Mesenchymal stem cell (in vitro differentiated cells and primary cell): ENCODE measurements around the gene BABAM2.
A peak's percentile ranks its signal among the peaks of the same experiment; 100 is the strongest.

Experiments
- DNase-seq: peaks from one replicate; pipeline ENCODE4 v3.0.0-alpha.2; 2013
- H2AFZ ChIP-seq: one replicate; pipeline ENCODE4 v1.6.1; 2013; ENCODE audit warnings: low read depth, mild to moderate bottlenecking, control low read depth, inconsistent platforms, low read length, moderate library complexity
- H2AK5ac ChIP-seq: 2 replicates; pipeline ENCODE4 v1.6.1; 2013; ENCODE audit warnings: low read length, moderate library complexity, mild to moderate bottlenecking, inconsistent platforms; ENCODE audit not compliant: severe bottlenecking
- H2BK120ac ChIP-seq: one replicate; pipeline ENCODE4 v1.6.1; 2013; ENCODE audit warnings: low read depth, mild to moderate bottlenecking, inconsistent platforms, low read length, moderate library complexity
- H2BK12ac ChIP-seq, 2 experiments: one replicate each; pipeline ENCODE4 v1.6.1; 2013; ENCODE audit warnings: inconsistent platforms in 2 of 2, low read length in 2 of 2, mild to moderate bottlenecking in 2 of 2, moderate library complexity in 2 of 2, control low read depth in 1 of 2
- H2BK15ac ChIP-seq: one replicate; pipeline ENCODE4 v1.6.1; 2013; ENCODE audit warnings: mild to moderate bottlenecking, low read depth, inconsistent platforms; ENCODE audit not compliant: poor library complexity, severe bottlenecking
- H2BK5ac ChIP-seq: 2 replicates; pipeline ENCODE4 v1.6.1; 2013; ENCODE audit warnings: low read depth, mild to moderate bottlenecking, low read length, control low read depth, inconsistent platforms; ENCODE audit not compliant: poor library complexity, severe bottlenecking
- H3K14ac ChIP-seq, 2 experiments: one replicate each; pipeline ENCODE4 v1.6.1; 2013; ENCODE audit warnings: inconsistent platforms in 2 of 2, low read length in 2 of 2, control low read depth in 1 of 2, mild to moderate bottlenecking in 1 of 2, moderate library complexity in 1 of 2
- H3K18ac ChIP-seq, 2 experiments: one replicate each; pipeline ENCODE4 v1.6.1; 2013; ENCODE audit warnings: inconsistent platforms in 2 of 2, low read length in 2 of 2, control low read depth in 1 of 2, low read depth in 1 of 2, mild to moderate bottlenecking in 1 of 2
- H3K23ac ChIP-seq, 2 experiments: one replicate each; pipeline ENCODE4 v1.6.1; 2013; ENCODE audit warnings: inconsistent platforms in 2 of 2, low read length in 2 of 2, mild to moderate bottlenecking in 2 of 2, moderate library complexity in 2 of 2, control low read depth in 1 of 2
- H3K27ac ChIP-seq: 2 replicates; pipeline ENCODE4 v1.5.1; 2013; ENCODE audit warnings: mild to moderate bottlenecking, moderate library complexity, low read length, control low read depth, inconsistent platforms; ENCODE audit not compliant: poor library complexity, severe bottlenecking
- H3K27me3 ChIP-seq, 2 experiments: 2 replicates each; pipeline versions ENCODE4 v1.6.1 to v1.7.0; 2013; ENCODE audit warnings: low read length in 2 of 2, mild to moderate bottlenecking in 2 of 2, moderate library complexity in 2 of 2, control low read depth in 1 of 2, inconsistent platforms in 1 of 2; ENCODE audit not compliant: control insufficient read depth in 1 of 2, insufficient read depth in 1 of 2
- H3K36me3 ChIP-seq, 2 experiments: 2 replicates each; pipeline versions ENCODE4 v1.6.1 to v1.7.0; 2013; ENCODE audit warnings: low read length in 2 of 2, control low read depth in 1 of 2, inconsistent platforms in 1 of 2, low read depth in 1 of 2, mild to moderate bottlenecking in 1 of 2; ENCODE audit not compliant: insufficient read depth in 2 of 2, control insufficient read depth in 1 of 2
- H3K4ac ChIP-seq, 2 experiments: one replicate each; pipeline ENCODE4 v1.6.1; 2013; ENCODE audit warnings: inconsistent platforms in 2 of 2, low read length in 2 of 2, mild to moderate bottlenecking in 2 of 2, moderate library complexity in 2 of 2, control low read depth in 1 of 2, low read depth in 1 of 2
- H3K4me1 ChIP-seq: 2 replicates; pipeline ENCODE4 v1.6.1; 2013; ENCODE audit warnings: low read depth, low read length, control low read depth; ENCODE audit not compliant: control insufficient read depth, insufficient read depth
- H3K4me2 ChIP-seq: 2 replicates; pipeline ENCODE4 v1.6.1; 2013; ENCODE audit warnings: low read length, mild to moderate bottlenecking, inconsistent platforms; ENCODE audit not compliant: poor library complexity, severe bottlenecking
- H3K4me3 ChIP-seq, 2 experiments: 2 replicates each; pipeline versions ENCODE4 v1.5.1 to v1.7.0; 2013; ENCODE audit warnings: low read length in 2 of 2, mild to moderate bottlenecking in 2 of 2, control low read depth in 1 of 2, low read depth in 1 of 2; ENCODE audit not compliant: insufficient read depth in 1 of 2
- H3K79me1 ChIP-seq: replicated peaks from 2 replicates; pipeline ENCODE4 v1.6.1; 2013; ENCODE audit warnings: mild to moderate bottlenecking, control low read depth, low read length, inconsistent platforms; ENCODE audit not compliant: poor library complexity, severe bottlenecking
- H3K9ac ChIP-seq: 2 replicates; pipeline ENCODE4 v1.7.0; 2013; ENCODE audit warnings: mild to moderate bottlenecking, low read length, moderate library complexity
- H3K9me3 ChIP-seq: 2 replicates; pipeline ENCODE4 v1.7.0; 2013; ENCODE audit warnings: mild to moderate bottlenecking, low read length; ENCODE audit not compliant: control insufficient read depth
- H4K8ac ChIP-seq: one replicate; pipeline ENCODE4 v1.6.1; 2013; ENCODE audit warnings: inconsistent platforms, mild to moderate bottlenecking, low read length, moderate library complexity
- H4K91ac ChIP-seq: one replicate; pipeline ENCODE4 v1.6.1; 2013; ENCODE audit warnings: mild to moderate bottlenecking, low read length, inconsistent platforms
- WGBS: methylation state at CpG from one replicate; pipeline ENCODE4 v1.1.7; 2013; ENCODE audit warnings: mixed read lengths; 5-methylcytosine and 5-hydroxymethylcytosine counted together

The BABAM2 gene

GRCh38 chr2:28340312-28341202 lies 450.0 kb downstream of the BABAM2 start:
- Histone ChIP-seq H2BK5ac (no peak overlapping the region), H3K4me3 (no peak overlapping the region), H3K14ac (no peak overlapping the region), H4K91ac (peak overlapping the region; percentile 20), H3K23ac (no peak overlapping the region), H3K36me3 (peaks cover 7 to 8% of the 10 kb centered on the region in 2 experiments), H3K4me1 (peaks cover 24% of the 10 kb centered on the region), H3K27ac (no peak overlapping the region), H2BK12ac (peak overlapping the region; percentile 53 to 76), H2AK5ac (peak overlapping the region; percentile 21), H3K9ac (no peak overlapping the region), H2AFZ (no peak overlapping the region), H3K18ac (peak overlapping the region; percentile 34 to 52), H3K9me3 (no peaks in the 10 kb centered on the region), H2BK15ac (peak overlapping the region; percentile 83), H3K27me3 (no peaks in the 10 kb centered on the region), H2BK120ac (no peak overlapping the region), H3K4me2 (no peak overlapping the region), H3K4ac (peak overlapping the region in 1 of 2 experiments; percentile 19), H4K8ac (peak overlapping the region; percentile 8), H3K79me1 (peaks cover 1% of the 10 kb centered on the region)
- 82% methylated on average over 15 of the region's 15 CpGs for WGBS
- DNase-seq: no peak

DNA sequence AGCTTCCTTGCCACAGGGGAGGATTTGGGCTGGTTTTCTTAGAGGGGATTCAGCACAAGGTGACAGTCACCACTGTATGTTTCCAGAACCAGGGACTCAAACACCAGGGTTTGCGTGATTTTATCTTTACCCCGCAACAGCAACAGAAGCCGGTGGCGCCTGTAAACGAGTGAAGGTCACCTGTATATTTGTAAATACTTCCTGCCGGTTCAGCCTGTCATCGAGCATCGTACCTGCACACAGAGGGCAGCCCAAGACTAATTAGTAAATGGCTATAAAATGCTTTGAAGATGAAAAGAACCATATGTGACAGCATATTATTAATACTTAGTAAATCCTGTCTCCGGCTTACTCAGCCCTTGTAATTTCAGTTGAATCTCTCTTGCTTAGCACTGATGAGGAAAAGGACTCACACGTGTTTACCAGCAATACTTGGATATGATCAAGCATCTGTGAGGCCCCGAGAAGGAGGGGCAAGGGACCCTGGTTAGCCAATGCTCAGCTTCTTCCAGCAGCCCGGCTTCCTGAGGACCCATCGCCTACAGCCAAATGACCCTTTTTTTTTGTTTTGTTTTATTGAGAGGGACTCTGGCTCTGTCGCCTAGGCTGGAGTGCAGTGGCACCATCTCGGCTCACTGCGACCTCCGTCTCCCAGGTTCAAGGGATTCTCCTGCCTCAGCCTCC lies 450.8 kb downstream of the BABAM2 start:
- no peaks in the 10 kb centered on the region for H3K27me3 ChIP-seq
- H4K8ac ChIP-seq: no peak overlapping the region
- no peak overlapping the region for H3K23ac ChIP-seq
- H3K4ac ChIP-seq: no peak overlapping the region
- peaks cover 24% of the 10 kb centered on the region for H3K4me1 ChIP-seq
- no peak overlapping the region for H2BK15ac ChIP-seq
- no peak overlapping the region for H3K9ac ChIP-seq
- peaks cover 1% of the 10 kb centered on the region for H3K79me1 ChIP-seq
- no peak overlapping the region for H3K4me3 ChIP-seq
- no peak overlapping the region for H3K18ac ChIP-seq
- peak overlapping the region; percentile 51 for H2AK5ac ChIP-seq
- peak overlapping the region; percentile 4 for H2BK120ac ChIP-seq
- H3K9me3 ChIP-seq: no peaks in the 10 kb centered on the region
- peaks cover 7 to 8% of the 10 kb centered on the region in 2 experiments for H3K36me3 ChIP-seq
- H2AFZ ChIP-seq: no peak overlapping the region
- H4K91ac ChIP-seq: peak overlapping the region; percentile 19
- no peak for DNase-seq
- H2BK5ac ChIP-seq: no peak overlapping the region
- no peak overlapping the region for H3K14ac ChIP-seq
- no peak overlapping the region for H3K27ac ChIP-seq
- peak overlapping the region; percentile 80 for H2BK12ac ChIP-seq
- WGBS: 94% methylated on average over 14 of the region's 17 CpGs
- H3K4me2 ChIP-seq: no peak overlapping the region

DNA sequence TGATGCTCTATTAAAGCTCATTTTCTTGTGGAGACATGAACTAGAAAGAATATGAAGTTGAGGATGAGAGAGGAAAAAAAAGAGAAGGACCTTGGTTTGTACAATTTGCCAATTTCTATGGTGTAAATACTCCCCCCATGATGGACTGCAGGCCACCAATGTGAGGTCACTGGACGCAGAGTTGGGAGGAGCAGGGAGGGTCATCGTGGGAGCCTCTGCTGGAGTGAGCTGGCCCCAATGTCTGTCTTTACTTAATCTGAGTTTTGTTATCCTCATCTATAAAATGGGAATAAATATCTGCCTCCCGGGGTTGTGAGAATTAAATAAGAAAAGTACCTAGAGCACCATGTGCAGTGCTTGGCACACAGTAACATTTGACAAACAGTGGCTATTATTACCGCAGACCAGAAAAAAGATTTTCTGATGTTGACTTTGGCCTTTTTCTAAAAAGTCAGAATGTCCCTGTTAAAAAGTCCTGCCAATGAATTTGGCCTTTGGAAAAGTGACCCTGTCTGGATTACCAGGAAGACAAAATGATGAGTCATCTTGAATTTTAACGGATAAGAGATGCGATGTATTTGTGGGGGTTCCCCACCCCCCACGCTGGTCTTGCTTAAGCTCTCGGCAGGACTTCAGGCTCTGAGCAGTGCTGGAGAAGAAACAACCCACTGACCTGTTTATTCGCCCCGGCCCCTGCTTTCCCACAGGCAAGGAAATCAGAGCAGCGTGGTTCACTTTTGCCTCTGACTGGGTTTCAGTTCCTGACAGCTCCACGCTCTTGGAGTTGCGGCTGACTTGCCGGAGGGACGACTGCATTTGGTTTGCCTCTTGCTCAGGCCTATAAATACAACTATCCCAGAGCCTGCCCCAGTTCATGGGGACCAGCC lies 451.8 kb downstream of the BABAM2 start:
- Histone ChIP-seq H3K4me3 (peak overlapping the region in 1 of 2 experiments; percentile 54), H2BK15ac (peak overlapping the region; percentile 78), H2BK120ac (no peak overlapping the region), H4K91ac (no peak overlapping the region), H4K8ac (peak overlapping the region; percentile 56), H3K4ac (no peak overlapping the region), H2BK5ac (no peak overlapping the region), H3K9me3 (no peaks in the 10 kb centered on the region), H2AFZ (no peak overlapping the region), H3K9ac (peak overlapping the region; percentile 77), H3K23ac (no peak overlapping the region), H3K36me3 (peaks cover 3 to 7% of the 10 kb centered on the region in 2 experiments), H3K18ac (peak overlapping the region; percentile 1 to 13), H3K14ac (no peak overlapping the region), H2BK12ac (peak overlapping the region; percentile 70 to 76), H3K27ac (peak overlapping the region; percentile 60), H3K4me1 (peaks cover 20% of the 10 kb centered on the region), H3K4me2 (no peak overlapping the region), H3K79me1 (no peaks in the 10 kb centered on the region), H2AK5ac (peak overlapping the region; percentile 70), H3K27me3 (no peaks in the 10 kb centered on the region)
- peak; percentile 89 for DNase-seq
- 41% methylated on average over 15 of the region's 15 CpGs for WGBS
